PC-9 (cell line): Measurements from ENCODE around the gene TNFRSF14.

Experiments used
- EZH2 ChIP-seq: fragments of 200-600 bp; sonication (generic); IDR thresholded peaks from 2 replicates; pipeline ENCODE4 v1.8.0; 2017; ENCODE audit warnings: antibody characterized with exemption, low read depth
- TF ChIP-seq, protein P1 (sequence below): fragments of 200-600 bp; sonication (generic); conservative IDR thresholded peaks from 2 replicates; pipeline ENCODE4 v1.6.1; 2017; ENCODE audit warnings: mixed run types, antibody characterized with exemption, mild to moderate bottlenecking, moderate library complexity

DNA sequence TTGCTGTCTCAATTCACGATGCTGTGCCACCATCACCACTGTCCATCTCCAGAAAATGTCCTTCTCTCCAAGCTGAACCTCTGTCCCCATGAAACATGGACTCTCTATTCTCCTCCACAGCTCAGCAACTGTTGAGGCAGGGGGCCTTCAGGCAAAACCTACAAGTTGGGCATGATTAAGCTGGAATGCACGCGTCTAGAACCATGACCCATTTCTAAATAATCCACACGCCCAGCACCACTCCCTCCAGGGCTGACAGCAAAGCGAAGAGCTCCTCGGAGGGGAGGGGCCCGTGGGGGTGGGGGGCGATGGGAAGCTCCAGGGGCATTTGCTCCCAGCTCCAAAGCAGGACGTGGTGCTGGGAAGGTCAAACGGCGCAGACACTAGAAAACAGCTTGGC lies 22.8 kb upstream of the TNFRSF14 start:
- TF ChIP-seq, protein P1, sequence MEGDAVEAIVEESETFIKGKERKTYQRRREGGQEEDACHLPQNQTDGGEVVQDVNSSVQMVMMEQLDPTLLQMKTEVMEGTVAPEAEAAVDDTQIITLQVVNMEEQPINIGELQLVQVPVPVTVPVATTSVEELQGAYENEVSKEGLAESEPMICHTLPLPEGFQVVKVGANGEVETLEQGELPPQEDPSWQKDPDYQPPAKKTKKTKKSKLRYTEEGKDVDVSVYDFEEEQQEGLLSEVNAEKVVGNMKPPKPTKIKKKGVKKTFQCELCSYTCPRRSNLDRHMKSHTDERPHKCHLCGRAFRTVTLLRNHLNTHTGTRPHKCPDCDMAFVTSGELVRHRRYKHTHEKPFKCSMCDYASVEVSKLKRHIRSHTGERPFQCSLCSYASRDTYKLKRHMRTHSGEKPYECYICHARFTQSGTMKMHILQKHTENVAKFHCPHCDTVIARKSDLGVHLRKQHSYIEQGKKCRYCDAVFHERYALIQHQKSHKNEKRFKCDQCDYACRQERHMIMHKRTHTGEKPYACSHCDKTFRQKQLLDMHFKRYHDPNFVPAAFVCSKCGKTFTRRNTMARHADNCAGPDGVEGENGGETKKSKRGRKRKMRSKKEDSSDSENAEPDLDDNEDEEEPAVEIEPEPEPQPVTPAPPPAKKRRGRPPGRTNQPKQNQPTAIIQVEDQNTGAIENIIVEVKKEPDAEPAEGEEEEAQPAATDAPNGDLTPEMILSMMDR, result no peak
- TF ChIP-seq EZH2, result no peak
